ENCODE data around the gene COL16A1.

The COL16A1 gene

DNA sequence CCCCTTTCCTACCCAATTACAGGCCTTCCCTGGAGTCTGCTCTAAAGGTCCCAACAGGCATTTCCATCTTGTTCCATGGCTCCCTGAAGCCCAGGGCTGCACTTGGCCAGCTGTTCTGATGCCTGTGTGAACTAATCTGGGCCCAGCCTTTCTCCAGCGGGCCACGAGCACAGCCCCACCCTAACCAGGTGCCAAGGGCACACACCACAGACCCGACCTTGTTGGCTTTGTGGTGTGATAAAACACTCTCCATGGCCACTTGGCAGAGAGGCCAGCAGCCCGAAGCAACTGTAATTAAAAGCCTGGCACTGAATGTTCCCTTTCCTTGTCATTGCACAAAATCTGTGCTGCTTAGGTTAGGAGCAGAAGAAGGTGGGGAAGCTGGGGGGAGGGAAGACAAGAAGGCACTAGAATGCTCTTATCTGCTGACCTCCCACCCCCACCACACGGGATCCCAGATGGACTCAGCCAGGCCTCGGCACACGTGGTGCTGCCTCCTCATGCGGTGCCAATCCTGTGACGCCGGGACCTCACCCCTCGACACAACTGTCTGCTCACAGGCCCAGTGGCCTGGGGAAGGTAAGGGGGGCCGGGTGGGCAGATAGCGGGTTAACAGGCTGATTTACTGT, 76.4 kb downstream of the COL16A1 start:
- no peak for DNase-seq (ENCODE audit: low spot score)
- TF ChIP-seq, protein P1, sequence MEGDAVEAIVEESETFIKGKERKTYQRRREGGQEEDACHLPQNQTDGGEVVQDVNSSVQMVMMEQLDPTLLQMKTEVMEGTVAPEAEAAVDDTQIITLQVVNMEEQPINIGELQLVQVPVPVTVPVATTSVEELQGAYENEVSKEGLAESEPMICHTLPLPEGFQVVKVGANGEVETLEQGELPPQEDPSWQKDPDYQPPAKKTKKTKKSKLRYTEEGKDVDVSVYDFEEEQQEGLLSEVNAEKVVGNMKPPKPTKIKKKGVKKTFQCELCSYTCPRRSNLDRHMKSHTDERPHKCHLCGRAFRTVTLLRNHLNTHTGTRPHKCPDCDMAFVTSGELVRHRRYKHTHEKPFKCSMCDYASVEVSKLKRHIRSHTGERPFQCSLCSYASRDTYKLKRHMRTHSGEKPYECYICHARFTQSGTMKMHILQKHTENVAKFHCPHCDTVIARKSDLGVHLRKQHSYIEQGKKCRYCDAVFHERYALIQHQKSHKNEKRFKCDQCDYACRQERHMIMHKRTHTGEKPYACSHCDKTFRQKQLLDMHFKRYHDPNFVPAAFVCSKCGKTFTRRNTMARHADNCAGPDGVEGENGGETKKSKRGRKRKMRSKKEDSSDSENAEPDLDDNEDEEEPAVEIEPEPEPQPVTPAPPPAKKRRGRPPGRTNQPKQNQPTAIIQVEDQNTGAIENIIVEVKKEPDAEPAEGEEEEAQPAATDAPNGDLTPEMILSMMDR (IDR thresholded peaks at IDR 0.05; ENCODE audit: extremely low read depth, missing control alignments): no peak

DNA sequence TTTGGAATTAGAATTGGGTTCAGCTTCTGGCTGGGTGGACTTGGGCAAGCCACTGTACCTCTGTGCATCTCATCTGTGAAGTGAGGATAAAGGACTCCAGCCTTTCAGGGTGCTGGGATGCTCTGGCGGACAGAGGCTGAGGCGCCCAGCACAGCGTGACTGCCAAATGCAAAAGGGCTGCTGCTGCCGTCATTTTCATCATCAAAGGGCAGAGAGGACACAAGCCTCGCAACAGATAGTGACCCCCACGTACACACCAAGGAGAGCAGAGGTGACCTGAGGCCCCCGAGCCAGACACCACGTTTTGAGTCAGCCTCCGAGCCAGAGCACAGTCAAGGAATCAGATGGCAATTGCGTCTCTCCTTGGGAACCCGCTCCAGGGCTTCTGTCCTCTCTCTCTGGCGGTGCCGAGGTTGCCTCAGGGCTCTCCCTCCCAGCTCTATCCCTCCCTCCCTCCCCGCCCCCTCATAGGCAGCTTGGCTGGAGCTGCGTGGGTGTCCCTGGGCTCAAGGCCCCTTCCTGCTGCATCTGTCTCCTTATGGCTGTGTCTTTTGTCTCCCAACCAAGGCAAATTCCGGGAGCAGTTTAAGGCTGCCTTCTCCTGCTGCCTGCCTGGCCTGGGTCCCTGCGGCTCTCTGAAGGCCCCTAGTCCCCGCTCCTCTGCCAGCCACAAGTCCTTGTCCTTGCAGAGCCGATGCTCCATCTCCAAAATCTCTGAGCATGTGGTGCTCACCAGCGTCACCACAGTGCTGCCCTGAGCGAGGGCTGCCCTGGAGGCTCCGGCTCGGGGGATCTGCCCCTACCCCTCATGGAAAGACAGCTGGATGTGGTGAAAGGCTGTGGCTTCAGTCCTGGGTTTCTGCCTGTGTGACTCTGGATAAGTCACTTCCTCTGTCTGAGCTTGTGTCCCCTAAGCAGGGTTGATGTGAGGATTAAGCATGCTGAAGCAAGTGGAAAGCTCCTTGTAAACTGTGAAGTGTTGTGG, 77.3 kb downstream of the COL16A1 start:
- no peak for DNase-seq (ENCODE audit: low spot score)
- TF ChIP-seq, protein P1 (IDR thresholded peaks at IDR 0.05; ENCODE audit: extremely low read depth, missing control alignments): no peak

DNA sequence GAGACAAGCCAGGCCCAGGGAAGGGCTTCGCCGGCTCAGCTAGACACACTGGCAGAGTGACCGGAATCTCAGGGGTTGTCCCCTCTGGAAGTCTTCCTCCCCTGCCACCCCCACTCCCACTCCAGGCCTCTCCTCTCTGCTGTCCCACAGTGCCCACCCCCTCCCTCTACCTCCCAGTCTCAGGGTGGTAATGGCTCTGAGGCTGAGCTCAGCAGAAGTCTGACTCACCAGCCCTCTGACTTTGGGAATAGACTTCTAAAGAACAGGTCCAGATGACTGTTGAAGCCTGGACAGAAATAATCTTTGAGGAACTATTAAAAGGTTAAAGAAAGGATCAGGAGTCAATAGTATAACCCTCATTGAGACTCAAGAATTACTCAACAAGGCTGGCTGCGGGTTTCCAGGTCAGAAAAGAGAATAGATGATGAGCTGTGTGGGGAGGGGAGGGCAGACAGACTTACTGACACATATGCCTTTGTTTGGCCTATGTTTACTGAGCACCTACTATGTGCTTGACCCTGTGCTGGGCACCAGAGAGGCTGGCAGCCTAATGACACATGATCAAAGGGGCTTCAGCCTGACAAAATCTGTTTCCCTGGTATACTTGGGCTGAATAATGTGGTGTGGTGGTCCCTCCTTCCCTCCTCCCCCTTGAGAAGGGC, 78.1 kb downstream of the COL16A1 start:
- TF ChIP-seq, protein P1 (IDR thresholded peaks at IDR 0.05; ENCODE audit: extremely low read depth, missing control alignments): no peak
- no peak for DNase-seq (ENCODE audit: low spot score)

DNA sequence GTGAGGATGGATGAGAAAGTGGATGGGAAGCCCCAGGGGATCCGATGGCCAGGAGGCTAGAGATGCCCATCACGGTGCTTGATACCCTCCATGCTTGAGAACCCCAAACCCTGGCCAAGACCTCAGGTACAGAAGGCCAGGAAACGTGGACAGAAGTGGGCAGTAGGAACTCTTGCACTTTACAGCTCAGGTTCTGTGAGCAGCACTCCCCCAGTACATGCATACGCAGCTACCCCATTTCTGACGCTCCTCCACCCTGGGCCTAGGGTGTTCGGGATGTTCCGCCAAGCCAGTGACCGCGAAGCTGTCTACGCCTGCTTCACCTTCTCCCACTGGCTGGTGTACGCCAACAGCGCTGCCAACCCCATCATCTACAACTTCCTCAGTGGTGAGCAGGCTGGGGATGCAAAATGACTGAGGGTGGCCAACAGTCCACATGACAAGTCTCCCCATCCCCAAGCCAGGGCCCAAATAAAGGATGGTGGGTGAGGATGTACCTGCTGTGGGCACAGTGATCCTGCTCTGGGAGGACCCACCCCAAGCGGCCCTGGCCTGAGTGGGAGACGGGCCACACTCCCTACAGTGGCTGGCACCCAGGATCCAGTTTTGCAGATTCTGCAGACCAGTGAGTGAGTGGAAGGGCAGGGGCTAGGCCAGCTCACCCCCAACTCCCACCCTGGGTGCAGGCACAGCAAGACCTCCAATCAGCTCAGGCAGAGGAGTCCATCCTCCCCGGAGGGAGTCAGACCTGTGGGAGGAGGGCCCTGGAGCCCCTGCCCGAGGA, 78.9 kb downstream of the COL16A1 start:
- no peak for DNase-seq (ENCODE audit: low spot score)
- TF ChIP-seq, protein P1 (IDR thresholded peaks at IDR 0.05; ENCODE audit: extremely low read depth, missing control alignments): no peak

DNA sequence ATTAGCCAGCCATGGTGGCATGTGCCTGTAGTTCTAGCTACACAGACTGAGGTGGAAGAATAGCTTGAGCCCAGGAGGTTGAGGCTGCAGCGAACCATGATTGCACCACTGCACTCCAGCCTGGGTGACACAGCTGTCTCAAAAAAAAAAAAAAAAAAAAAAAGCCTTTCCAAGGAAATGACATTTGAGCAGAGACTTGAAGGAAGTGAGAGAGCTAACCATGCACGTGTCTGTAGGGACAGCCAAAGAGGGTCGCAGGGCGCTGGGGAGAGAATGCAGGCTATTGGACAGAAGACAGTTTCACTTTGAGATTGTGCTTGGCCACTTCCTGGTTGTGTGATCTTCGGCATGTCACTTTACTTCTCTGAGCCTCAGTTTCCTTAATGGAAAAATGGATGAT, 79.5 kb downstream of the COL16A1 start:
- TF ChIP-seq, protein P1 (IDR thresholded peaks at IDR 0.05; ENCODE audit: extremely low read depth, missing control alignments): no peak
- no peak for DNase-seq (ENCODE audit: low spot score)

DNA sequence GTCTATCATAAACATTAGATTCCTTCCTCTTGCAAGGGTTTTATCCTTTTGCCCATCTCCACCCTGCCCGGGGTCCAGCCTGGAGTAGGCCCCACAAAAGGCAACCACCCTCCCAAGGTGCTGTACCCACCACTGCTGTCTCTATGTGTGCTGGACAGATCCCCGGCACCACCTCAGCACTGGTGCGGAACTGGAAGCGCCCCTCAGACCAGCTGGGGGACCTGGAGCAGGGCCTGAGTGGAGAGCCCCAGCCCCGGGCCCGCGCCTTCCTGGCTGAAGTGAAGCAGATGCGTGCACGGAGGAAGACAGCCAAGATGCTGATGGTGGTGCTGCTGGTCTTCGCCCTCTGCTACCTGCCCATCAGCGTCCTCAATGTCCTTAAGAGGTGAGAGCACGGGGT, 80.5 kb downstream of the COL16A1 start:
- DNase-seq (ENCODE audit: low spot score): no peak
- TF ChIP-seq, protein P1 (IDR thresholded peaks at IDR 0.05; ENCODE audit: extremely low read depth, missing control alignments): no peak

Measured in GM20000 (cell line).